Measurements from ENCODE around the gene SF3B1. TPM values are rescaled to one million over a fixed set of nuclear protein-coding genes. Genes with fewer than 3 reads are reported as not detected.

SF3B1 gene
- total RNA-seq, 4 donors from 2014 or later, result 113 to 259 (median 149) TPM

- TF ChIP-seq POLR2A (IDR thresholded peaks at IDR 0.05), result no peak
- TF ChIP-seq, protein P1, sequence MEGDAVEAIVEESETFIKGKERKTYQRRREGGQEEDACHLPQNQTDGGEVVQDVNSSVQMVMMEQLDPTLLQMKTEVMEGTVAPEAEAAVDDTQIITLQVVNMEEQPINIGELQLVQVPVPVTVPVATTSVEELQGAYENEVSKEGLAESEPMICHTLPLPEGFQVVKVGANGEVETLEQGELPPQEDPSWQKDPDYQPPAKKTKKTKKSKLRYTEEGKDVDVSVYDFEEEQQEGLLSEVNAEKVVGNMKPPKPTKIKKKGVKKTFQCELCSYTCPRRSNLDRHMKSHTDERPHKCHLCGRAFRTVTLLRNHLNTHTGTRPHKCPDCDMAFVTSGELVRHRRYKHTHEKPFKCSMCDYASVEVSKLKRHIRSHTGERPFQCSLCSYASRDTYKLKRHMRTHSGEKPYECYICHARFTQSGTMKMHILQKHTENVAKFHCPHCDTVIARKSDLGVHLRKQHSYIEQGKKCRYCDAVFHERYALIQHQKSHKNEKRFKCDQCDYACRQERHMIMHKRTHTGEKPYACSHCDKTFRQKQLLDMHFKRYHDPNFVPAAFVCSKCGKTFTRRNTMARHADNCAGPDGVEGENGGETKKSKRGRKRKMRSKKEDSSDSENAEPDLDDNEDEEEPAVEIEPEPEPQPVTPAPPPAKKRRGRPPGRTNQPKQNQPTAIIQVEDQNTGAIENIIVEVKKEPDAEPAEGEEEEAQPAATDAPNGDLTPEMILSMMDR (IDR thresholded peaks at IDR 0.05), result peak in 2 of 6 experiments; percentile 6 to 25
- Histone ChIP-seq H3K36me3 (no peaks in the 10 kb centered on the region), H3K4me3 (no peak overlapping the region), H3K27me3 (no peaks in the 10 kb centered on the region), H3K9me3 (no peaks in the 10 kb centered on the region), H3K27ac (no peak overlapping the region), H3K4me1 (no peaks in the 10 kb centered on the region)
- 74 to 75% methylated on average over 5 of the region's 5 CpGs for WGBS, 2 donors
- intact Hi-C loops (cut with DNase I), result no loop called here
- DNase-seq, result no peak
Observed at GRCh38 chr2:197356136-197356535, 78.7 kb downstream of the SF3B1 start.

GRCh38 chr2:197354169-197354558 lies 80.7 kb downstream of the SF3B1 start:
- no peaks in the 10 kb centered on the region for H3K27me3 ChIP-seq
- DNase-seq, result no peak
- no peaks in the 10 kb centered on the region for H3K9me3 ChIP-seq
- H3K4me1 ChIP-seq, result no peaks in the 10 kb centered on the region
- H3K4me3 ChIP-seq, result no peak overlapping the region
- no peaks in the 10 kb centered on the region for H3K36me3 ChIP-seq
- TF ChIP-seq, protein P1 (IDR thresholded peaks at IDR 0.05), result no peak
- TF ChIP-seq POLR2A (IDR thresholded peaks at IDR 0.05), result no peak
- intact Hi-C loops (cut with DNase I), result no loop called here
- 87 to 98% methylated on average over 4 of the region's 4 CpGs for WGBS, 2 donors
- H3K27ac ChIP-seq, result no peak overlapping the region

DNA sequence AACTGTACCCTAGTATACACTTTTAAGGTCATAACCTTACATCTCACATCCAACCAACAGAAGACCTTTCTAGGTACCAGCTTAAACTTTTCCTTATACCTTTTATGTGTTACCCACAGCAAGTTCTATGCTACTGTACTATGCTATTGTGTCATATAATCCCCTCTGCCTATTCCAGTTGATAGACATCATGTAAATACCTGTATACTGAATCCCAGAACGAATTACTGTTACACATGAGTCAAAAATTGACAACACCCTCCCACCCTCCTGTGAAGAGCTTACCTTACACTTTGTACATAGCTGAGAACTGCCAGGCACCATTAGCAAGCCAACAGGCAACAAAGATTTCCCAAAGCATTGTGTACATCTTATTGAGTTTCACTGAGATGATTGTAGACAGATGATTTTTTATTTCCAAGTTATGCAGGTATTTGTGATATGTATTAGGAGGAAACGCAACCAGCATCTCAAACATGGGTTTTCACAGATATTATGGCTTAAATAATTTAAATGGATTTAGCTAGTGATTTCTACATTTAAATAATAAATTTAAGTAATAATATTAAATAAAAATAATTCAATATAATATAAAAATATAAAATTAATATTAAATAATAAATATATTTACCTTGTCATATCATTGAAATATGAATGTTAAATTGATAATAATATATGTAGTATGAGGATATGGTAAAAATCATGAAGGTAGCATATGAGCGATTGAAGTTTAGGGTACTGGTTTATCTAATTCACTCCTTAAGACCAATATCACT lies 81.2 kb downstream of the SF3B1 start:
- intact Hi-C loops (cut with DNase I), result no loop called here
- 76% methylated on average over 3 of the region's 3 CpGs for WGBS, 2 donors
- H3K9me3 ChIP-seq, result no peaks in the 10 kb centered on the region
- H3K27ac ChIP-seq, result no peak overlapping the region
- no peaks in the 10 kb centered on the region for H3K36me3 ChIP-seq
- no peaks in the 10 kb centered on the region for H3K27me3 ChIP-seq
- H3K4me1 ChIP-seq, result no peaks in the 10 kb centered on the region
- TF ChIP-seq POLR2A (IDR thresholded peaks at IDR 0.05), result no peak
- TF ChIP-seq, protein P1 (IDR thresholded peaks at IDR 0.05), result no peak
- DNase-seq, result no peak
- H3K4me3 ChIP-seq, result no peak overlapping the region

GRCh38 chr2:197349699-197350098 lies 85.1 kb downstream of the SF3B1 start:
- Histone ChIP-seq H3K27ac (no peak overlapping the region), H3K9me3 (no peaks in the 10 kb centered on the region)
- 94 to 100% methylated on average over 2 of the region's 2 CpGs for WGBS, 2 donors

DNA sequence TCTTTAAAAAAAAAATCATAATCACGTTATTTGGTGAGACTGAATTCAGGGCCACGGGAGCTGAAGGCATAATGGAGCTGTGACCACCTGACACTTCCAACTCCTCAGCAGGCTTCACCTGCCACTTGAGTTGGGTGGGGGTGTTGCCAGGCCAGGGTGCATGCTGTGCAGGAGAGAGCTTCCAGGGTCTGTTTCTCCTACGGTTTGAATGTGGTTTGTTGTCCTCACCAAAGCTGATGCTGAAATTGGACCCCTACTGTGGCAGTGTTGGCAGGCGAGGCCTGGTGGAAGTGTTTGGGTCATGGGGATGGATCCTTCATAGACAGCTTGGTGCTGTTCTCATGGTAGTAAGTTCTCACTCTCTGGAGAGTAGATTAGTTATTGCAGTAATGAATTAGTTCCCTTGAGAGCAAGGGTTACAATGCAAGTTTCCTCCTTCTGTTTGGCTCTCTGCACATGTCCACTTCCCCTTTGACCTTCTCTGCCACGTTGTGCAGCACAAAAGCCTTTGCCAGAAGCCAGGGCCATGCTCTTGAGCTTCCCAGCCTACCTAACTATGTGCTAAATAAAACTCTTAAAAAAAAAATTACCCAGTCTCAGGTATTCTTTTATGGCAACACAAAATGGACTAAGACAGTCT lies 86.0 kb downstream of the SF3B1 start:
- no peak for TF ChIP-seq POLR2A (IDR thresholded peaks at IDR 0.05)
- TF ChIP-seq, protein P1 (IDR thresholded peaks at IDR 0.05), result no peak
- H3K36me3 ChIP-seq, result no peaks in the 10 kb centered on the region
- no peak overlapping the region for H3K27ac ChIP-seq
- intact Hi-C loops (cut with DNase I), result no loop called here
- WGBS, 2 donors, result 54 to 59% methylated on average over 5 of the region's 5 CpGs
- no peaks in the 10 kb centered on the region for H3K27me3 ChIP-seq
- no peak for DNase-seq
- H3K9me3 ChIP-seq, result no peaks in the 10 kb centered on the region
- no peak overlapping the region for H3K4me3 ChIP-seq
- H3K4me1 ChIP-seq, result no peaks in the 10 kb centered on the region

More at GRCh38 chr2:197349699-197350098, 85.1 kb downstream of the SF3B1 start:
- Histone ChIP-seq H3K4me3 (no peak overlapping the region), H3K4me1 (no peaks in the 10 kb centered on the region), H3K36me3 (no peaks in the 10 kb centered on the region), H3K27me3 (no peaks in the 10 kb centered on the region)
- no peak for TF ChIP-seq POLR2A (IDR thresholded peaks at IDR 0.05)
- TF ChIP-seq, protein P1 (IDR thresholded peaks at IDR 0.05), result no peak
- no peak for DNase-seq
- intact Hi-C loops (cut with DNase I), result no loop called here
